T-helper 2 cell treated with Interferon-gamma antibody and Interleukin-4, amounts not matched to agents 5 μg/mL and 100 μg/mL, for 36 hours (primary cell): ENCODE data around the gene XRCC5.
A peak's percentile ranks its signal among the peaks of the same experiment; 100 is the strongest.

Experiments used
- DNase-seq: peaks from one replicate; pipeline ENCODE4 v3.0.0; 2021; ENCODE audit warnings: low spot score
- H3K27ac Mint-ChIP-seq: one replicate; pipeline ENCODE4 v1.8.0; 2021; ENCODE audit warnings: mild to moderate bottlenecking, mixed read lengths
- H3K27me3 Mint-ChIP-seq: one replicate; pipeline ENCODE4 v1.8.0; 2021; ENCODE audit warnings: low read depth, mixed read lengths
- H3K36me3 Mint-ChIP-seq: one replicate; pipeline ENCODE4 v1.8.0; 2021; ENCODE audit warnings: low read depth, mixed read lengths
- H3K4me1 Mint-ChIP-seq: one replicate; pipeline ENCODE4 v1.8.0; 2021; ENCODE audit warnings: low read depth, mixed read lengths
- H3K4me3 Mint-ChIP-seq: one replicate; pipeline ENCODE4 v1.8.0; 2022; ENCODE audit warnings: mild to moderate bottlenecking, moderate library complexity, mixed read lengths
- H3K9me3 Mint-ChIP-seq: one replicate; pipeline ENCODE4 v1.8.0; 2021; ENCODE audit warnings: mixed read lengths

XRCC5 gene

DNA sequence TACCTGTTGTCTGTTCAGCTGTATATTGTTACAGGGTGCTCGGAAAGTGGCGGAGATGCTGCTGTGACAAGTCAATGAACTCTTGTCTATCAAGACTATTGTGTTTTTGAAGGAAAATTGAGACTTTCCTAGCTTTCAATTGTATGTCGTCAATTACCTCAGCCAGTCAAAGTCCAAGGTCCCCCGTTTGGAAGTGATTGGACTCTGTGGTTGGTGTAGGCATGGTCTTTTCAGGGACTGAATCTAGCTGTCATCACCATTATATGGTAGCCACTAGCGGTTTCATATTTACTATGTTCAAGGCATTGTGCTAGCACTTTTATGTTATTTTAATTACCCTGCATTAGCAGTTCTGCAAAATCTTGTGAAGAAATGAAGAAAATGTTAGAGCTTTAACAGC lies 54.9 kb downstream of the XRCC5 start:
- DNase-seq, result no peak
- peaks cover 76% of the 10 kb centered on the region for H3K36me3 Mint-ChIP-seq
- no peak overlapping the region for H3K27ac Mint-ChIP-seq
- no peaks in the 10 kb centered on the region for H3K27me3 Mint-ChIP-seq
- H3K4me1 Mint-ChIP-seq, result peaks cover 13% of the 10 kb centered on the region
- H3K4me3 Mint-ChIP-seq, result no peak overlapping the region
- H3K9me3 Mint-ChIP-seq, result no peaks in the 10 kb centered on the region

DNA sequence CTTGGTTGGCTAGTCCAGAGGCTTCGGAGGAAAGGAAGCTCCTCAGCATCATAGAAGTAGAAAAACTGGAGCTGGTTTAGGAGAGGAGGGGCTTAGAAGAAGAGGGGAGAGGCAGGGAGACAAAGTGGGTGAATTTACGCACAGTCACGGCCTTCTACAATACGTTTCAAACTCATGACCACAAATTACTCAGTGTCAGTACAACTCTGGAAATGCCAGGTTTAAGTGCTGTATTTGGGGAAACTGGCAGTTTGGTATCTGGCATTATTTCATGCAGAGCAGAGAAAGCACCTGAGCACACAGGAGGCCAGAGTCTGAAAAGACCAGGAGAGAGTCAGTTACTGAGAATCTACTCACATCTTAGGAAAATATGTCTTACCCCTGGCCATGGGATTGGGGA lies 55.4 kb downstream of the XRCC5 start:
- H3K36me3 Mint-ChIP-seq, result peaks cover 76% of the 10 kb centered on the region
- DNase-seq, result no peak
- H3K27ac Mint-ChIP-seq, result no peak overlapping the region
- peaks cover 11% of the 10 kb centered on the region for H3K4me1 Mint-ChIP-seq
- no peaks in the 10 kb centered on the region for H3K27me3 Mint-ChIP-seq
- H3K4me3 Mint-ChIP-seq, result no peak overlapping the region
- H3K9me3 Mint-ChIP-seq, result no peaks in the 10 kb centered on the region

DNA sequence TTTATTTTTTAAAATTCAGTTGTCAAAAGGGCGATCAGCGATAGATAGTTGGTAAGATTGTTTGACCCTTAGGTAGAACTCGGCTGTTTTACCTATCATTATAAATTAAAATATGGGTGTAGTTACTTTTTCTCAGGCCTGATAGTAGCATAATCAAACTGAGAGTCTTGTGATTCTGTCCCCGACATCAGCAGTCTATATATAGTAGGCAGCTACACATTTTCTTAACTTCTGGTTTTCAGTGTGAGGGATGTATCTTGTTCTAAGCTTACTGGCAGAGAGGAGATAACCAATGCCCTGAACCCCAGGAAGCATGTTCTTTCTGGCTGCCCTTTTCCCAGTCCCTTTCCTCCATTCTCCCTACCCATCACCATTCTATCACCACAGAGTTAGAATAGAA lies 56.6 kb downstream of the XRCC5 start:
- no peaks in the 10 kb centered on the region for H3K9me3 Mint-ChIP-seq
- no peaks in the 10 kb centered on the region for H3K27me3 Mint-ChIP-seq
- no peak overlapping the region for H3K27ac Mint-ChIP-seq
- H3K36me3 Mint-ChIP-seq, result peaks cover 75% of the 10 kb centered on the region
- H3K4me1 Mint-ChIP-seq, result peaks cover 14% of the 10 kb centered on the region
- H3K4me3 Mint-ChIP-seq, result no peak overlapping the region
- DNase-seq, result no peak

DNA sequence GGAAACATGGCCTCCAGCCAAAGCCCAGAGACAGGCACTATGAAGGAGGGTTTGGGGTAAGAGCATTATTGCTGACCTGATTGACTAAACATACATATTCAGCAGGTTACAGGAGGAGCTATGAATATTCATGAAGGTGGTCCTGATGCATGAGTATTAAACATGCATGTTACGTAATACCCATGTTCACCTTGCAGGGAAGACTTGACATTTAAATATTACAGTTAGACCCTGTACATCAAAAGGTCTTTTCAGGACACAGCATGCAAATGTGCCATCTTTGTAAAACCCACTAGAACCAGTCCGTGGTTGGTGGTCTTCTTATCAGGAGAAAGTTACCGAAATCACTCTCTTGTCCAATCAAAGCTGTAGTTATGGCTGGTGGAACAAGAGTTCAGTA lies 59.9 kb downstream of the XRCC5 start:
- Mint-ChIP-seq H3K4me1 (peaks cover 21% of the 10 kb centered on the region), H3K4me3 (no peak overlapping the region), H3K27ac (peak overlapping the region; percentile 55), H3K27me3 (no peaks in the 10 kb centered on the region), H3K36me3 (peaks cover 76% of the 10 kb centered on the region), H3K9me3 (no peaks in the 10 kb centered on the region)
- no peak for DNase-seq

DNA sequence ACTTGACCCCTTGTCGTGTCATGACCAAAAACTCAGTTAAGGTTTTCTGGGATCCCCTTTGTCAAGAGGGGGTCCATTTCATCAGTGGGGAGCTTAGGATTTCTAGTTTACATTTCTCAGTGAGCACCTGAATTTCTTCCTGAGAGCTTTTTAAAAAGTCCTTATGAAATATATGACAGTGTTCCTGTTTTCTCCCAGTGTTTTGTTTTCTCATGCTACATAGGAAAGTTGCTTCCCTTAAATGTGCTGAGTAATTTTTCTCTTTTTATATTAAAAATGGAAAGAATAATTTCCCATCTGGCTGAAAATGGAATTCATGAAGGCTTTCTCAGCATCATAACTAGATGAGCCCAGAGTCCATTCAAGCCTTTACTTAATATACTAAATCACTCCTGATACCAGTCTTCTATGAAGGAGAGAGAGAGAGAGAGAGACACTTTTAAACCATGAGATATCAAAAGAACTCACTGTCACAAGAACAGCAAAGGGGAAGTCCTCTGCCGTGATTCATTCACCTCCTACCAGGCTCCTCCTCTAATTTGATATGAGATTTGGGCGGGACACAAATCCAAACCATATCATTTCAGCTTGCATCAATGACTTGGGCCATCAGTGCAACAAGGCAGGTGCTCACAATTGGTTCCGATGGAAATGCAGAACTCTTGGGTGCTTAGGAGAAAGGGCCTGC lies 61.1 kb downstream of the XRCC5 start:
- Mint-ChIP-seq H3K36me3 (peaks cover 74% of the 10 kb centered on the region), H3K27me3 (no peaks in the 10 kb centered on the region), H3K4me3 (no peak overlapping the region), H3K4me1 (peaks cover 27% of the 10 kb centered on the region), H3K9me3 (no peaks in the 10 kb centered on the region), H3K27ac (no peak overlapping the region)
- no peak for DNase-seq

DNA sequence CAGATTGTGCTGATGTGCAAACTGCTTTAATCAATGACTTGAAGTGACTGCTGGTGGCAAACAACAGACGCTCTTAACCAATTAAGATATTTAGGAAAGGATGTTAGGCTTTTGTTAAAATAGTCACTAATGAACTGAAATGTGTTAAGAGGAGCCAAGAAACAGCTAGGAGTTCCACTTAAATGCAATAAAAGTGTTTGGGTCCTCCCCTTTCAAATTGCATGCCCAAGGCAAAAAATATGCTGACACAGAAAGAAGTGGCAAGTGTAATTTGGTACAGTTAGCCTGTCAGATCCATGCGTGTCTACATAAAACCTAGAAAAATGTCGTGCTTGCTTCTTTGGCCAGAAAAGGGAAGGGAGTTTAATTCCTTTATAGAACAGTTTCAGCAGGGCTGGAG lies 61.9 kb downstream of the XRCC5 start:
- Mint-ChIP-seq H3K4me3 (no peak overlapping the region), H3K4me1 (peaks cover 30% of the 10 kb centered on the region), H3K27ac (peak overlapping the region; percentile 4), H3K36me3 (peaks cover 75% of the 10 kb centered on the region), H3K27me3 (no peaks in the 10 kb centered on the region), H3K9me3 (no peaks in the 10 kb centered on the region)
- DNase-seq, result no peak

DNA sequence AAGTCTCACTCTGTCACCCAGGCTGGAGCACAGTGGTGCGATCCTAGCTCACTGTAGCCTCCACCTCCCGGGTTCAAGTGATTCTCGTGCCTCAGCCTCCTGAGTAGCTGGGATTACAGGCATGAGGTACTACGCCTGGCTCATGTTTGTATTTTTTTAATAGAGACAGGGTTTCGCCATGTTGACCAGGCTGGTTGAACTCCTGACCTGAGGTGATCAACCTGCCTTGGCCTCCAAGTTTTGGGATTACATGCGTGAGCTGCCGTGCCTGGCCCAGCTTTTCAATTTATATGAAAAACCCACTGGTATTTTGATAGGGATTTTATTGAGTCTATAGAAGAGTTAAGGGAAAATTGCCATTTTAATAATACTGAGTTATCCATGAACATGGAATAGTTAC lies 63.3 kb downstream of the XRCC5 start:
- no peaks in the 10 kb centered on the region for H3K9me3 Mint-ChIP-seq
- DNase-seq, result no peak
- no peak overlapping the region for H3K27ac Mint-ChIP-seq
- no peak overlapping the region for H3K4me3 Mint-ChIP-seq
- H3K27me3 Mint-ChIP-seq, result no peaks in the 10 kb centered on the region
- H3K36me3 Mint-ChIP-seq, result peaks cover 72% of the 10 kb centered on the region
- peaks cover 30% of the 10 kb centered on the region for H3K4me1 Mint-ChIP-seq

DNA sequence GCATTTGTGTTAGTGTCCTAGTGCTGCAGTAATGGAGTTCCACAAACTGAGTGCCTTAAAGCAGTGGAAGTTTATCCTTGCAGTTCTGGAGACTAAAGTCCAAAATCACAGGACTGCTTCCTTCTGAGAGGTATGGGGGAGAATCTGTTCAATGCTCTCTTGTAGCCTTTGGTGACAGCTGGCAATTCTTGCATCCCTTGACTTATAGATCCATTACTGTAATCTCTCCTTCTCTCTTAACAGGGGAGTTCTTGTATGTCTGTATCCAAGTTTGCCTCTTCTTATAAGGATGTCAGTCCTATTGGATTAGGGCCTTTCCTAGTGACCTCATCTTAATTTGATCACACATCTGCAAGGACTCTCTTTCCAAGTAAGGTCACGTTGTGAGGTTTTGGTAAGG lies 69.9 kb downstream of the XRCC5 start:
- H3K9me3 Mint-ChIP-seq, result no peaks in the 10 kb centered on the region
- no peak overlapping the region for H3K27ac Mint-ChIP-seq
- H3K27me3 Mint-ChIP-seq, result no peaks in the 10 kb centered on the region

DNA sequence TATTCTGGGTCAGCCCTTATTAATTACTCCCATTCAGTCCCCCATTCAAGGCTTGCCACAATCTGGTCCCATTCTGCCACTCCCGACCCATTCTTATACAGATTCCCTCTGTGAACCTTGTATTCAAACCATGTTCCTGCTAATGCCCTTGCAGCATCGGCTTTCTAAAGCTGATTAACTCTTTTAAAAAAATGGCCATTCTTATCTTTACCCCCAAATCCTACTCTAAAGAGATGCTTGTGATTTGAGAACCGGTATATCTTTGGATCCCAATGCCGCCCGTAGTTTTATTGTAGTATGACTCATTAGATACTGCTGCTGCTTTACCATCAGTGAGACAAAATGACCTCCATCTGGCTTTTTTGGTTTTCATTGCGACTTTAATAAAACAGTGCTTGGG lies 72.2 kb downstream of the XRCC5 start:
- Mint-ChIP-seq H3K4me3 (no peak overlapping the region), H3K4me1 (peaks cover 33% of the 10 kb centered on the region), H3K9me3 (no peaks in the 10 kb centered on the region), H3K27ac (no peak overlapping the region), H3K27me3 (no peaks in the 10 kb centered on the region), H3K36me3 (peaks cover 63% of the 10 kb centered on the region)
- DNase-seq, result no peak

More for the DNA sequence above, 69.9 kb downstream of the XRCC5 start:
- DNase-seq, result no peak
- peaks cover 31% of the 10 kb centered on the region for H3K4me1 Mint-ChIP-seq
- no peak overlapping the region for H3K4me3 Mint-ChIP-seq
- peaks cover 62% of the 10 kb centered on the region for H3K36me3 Mint-ChIP-seq

DNA sequence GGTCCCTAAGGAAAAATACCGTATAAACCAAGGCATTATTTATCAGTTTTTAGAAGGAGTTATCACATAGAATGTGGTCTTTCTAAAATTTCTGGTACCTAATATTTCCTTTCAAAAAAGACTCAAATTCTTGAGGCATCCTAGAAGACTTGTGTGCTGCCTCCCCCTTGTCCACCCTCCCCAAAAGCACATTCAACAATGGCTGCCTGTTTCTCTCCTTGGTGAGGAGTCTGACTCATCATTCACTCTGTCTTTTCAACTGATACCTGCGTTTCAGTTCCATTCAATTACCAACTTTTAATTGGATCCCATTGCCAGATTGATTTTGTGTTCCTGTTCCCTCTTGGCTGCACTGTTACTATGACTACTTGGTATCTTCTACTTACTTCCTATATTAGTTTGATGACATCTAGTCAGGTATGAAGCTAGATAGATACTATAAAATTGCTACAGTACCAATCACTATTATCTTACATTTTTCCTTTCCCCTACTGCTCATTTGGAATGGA lies 72.9 kb downstream of the XRCC5 start:
- H3K27ac Mint-ChIP-seq, result no peak overlapping the region
- no peaks in the 10 kb centered on the region for H3K9me3 Mint-ChIP-seq
- DNase-seq, result no peak
- no peak overlapping the region for H3K4me3 Mint-ChIP-seq
- peaks cover 33% of the 10 kb centered on the region for H3K4me1 Mint-ChIP-seq
- peaks cover 57% of the 10 kb centered on the region for H3K36me3 Mint-ChIP-seq
- no peaks in the 10 kb centered on the region for H3K27me3 Mint-ChIP-seq

DNA sequence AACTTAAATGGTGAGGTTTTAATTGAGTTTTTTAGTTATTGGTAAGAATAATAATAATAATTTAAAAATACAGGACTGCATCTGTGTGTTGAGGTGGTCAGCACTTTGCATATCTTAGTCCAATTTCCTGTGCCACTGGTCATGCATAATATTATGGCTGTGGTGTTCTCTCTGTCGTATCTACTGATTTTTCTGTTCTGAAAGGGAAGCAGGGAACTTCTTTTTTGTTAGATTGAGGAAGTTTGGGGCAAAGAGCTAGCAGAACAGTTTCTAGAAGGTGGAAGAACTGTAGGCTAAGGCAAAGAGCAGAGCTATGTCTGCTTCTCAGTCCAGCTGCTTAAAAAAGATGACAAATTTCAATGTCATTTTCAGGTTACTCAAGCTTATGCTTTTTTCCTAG lies 74.3 kb downstream of the XRCC5 start:
- H3K4me1 Mint-ChIP-seq, result peaks cover 45% of the 10 kb centered on the region
- no peaks in the 10 kb centered on the region for H3K27me3 Mint-ChIP-seq
- peaks cover 52% of the 10 kb centered on the region for H3K36me3 Mint-ChIP-seq
- DNase-seq, result no peak
- no peak overlapping the region for H3K4me3 Mint-ChIP-seq
- no peaks in the 10 kb centered on the region for H3K9me3 Mint-ChIP-seq
- no peak overlapping the region for H3K27ac Mint-ChIP-seq

DNA sequence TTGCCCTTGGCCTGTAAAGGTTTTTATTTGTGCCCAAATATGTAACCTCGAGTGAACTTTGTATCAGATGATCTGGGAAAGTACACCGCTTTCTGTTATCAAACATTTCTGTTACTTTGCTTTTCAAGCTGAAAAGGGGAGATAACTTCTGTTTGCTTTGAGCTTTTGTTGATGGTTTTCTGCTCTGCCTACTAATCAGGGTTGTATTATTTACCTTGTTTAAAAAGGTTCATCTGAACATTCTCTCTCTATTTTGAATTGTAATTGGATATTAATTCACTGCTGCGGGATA lies 79.4 kb downstream of the XRCC5 start:
- Mint-ChIP-seq H3K36me3 (peaks cover 42% of the 10 kb centered on the region), H3K9me3 (no peaks in the 10 kb centered on the region), H3K27me3 (no peaks in the 10 kb centered on the region), H3K27ac (no peak overlapping the region), H3K4me3 (no peak overlapping the region), H3K4me1 (peaks cover 41% of the 10 kb centered on the region)
- no peak for DNase-seq

DNA sequence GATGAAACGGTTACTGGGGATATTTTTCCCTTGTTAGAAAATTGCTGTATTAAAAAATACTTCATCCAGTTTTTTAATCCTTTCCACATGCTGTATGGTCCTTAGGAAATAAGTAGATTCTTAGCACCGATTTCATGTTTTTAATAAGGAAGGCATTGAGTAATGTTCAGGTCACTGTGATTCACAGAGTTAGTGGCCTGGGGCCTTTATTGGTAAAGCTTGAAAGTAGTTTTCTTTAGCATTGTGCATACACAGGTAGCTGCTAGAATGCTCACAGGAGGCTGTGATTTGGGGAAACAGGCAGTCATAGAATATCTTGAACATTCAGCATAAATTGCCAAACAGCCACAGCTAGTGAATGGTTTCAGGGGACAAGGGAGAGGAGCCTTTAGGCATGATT lies 79.8 kb downstream of the XRCC5 start:
- DNase-seq, result no peak
- Mint-ChIP-seq H3K36me3 (peaks cover 43% of the 10 kb centered on the region), H3K4me1 (peaks cover 44% of the 10 kb centered on the region), H3K27me3 (no peaks in the 10 kb centered on the region), H3K4me3 (no peak overlapping the region), H3K27ac (no peak overlapping the region), H3K9me3 (no peaks in the 10 kb centered on the region)

DNA sequence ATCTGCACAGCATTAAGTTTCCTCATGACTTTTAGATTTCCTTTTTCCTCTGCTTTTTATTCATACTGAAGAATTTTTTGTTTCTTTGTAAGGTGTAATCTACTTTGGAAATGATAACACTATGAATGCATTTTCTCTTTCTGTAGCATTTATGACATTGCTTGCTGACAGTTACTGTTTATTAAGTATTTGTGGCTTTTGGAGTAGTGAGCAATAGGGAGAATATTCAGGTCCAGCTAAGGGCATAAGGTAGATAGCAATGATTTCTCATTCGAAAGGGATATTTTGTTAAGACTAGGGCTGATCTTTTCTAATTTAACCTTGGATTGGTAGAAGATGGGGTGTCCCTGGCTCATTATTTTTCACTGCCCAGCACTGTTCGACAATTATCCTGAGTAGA lies 80.3 kb downstream of the XRCC5 start:
- no peaks in the 10 kb centered on the region for H3K9me3 Mint-ChIP-seq
- H3K27me3 Mint-ChIP-seq, result no peaks in the 10 kb centered on the region
- H3K4me3 Mint-ChIP-seq, result no peak overlapping the region
- no peak for DNase-seq
- peaks cover 47% of the 10 kb centered on the region for H3K36me3 Mint-ChIP-seq
- H3K27ac Mint-ChIP-seq, result no peak overlapping the region
- H3K4me1 Mint-ChIP-seq, result peaks cover 48% of the 10 kb centered on the region

DNA sequence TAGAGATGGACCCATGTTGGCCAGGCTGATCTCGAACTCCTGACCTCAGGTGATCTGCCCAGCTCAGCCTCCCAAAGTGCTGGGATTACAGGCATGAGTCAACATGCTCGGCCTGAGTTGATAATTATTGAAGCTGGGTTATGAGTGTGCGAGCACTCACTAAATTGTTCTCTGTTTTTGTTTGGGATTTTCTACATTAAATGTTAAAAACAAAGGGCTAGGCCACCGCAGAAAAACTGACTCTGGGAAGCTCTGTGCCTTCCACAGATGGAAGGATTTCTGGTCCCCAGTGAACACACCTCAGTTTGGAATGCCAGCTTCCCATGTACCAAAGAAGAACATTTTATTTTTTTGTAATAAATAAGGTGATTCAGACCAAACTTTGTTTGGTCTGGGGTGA lies 83.0 kb downstream of the XRCC5 start:
- Mint-ChIP-seq H3K27ac (no peak overlapping the region), H3K4me1 (peaks cover 46% of the 10 kb centered on the region), H3K9me3 (no peaks in the 10 kb centered on the region), H3K27me3 (no peaks in the 10 kb centered on the region), H3K36me3 (peaks cover 58% of the 10 kb centered on the region), H3K4me3 (no peak overlapping the region)
- no peak for DNase-seq
